ENCODE measurements around the gene TBPL1.
"Not testable (repeated sequence)": the region's sequence is repeated elsewhere in the genome, so short reads cannot be mapped to it uniquely, and the experiment has no call there.

The TBPL1 gene

GRCh38 chr6:133952815-133953633 lies at the start of gene TBPL1:
TSS of gene TBPL1 (plus strand) at chr6:133953224. CDS start at chr6:133980126, 26,902 bp downstream.
- DNase-seq, result peak; percentile 93

- no peak for DNase-seq
These were observed 49.2 kb upstream of the TBPL1 start for GRCh38 chr6:133903855-133904254.

- DNase-seq, result no peak
These were observed 47.0 kb upstream of the TBPL1 start for GRCh38 chr6:133906050-133906449.

GRCh38 chr6:133916650-133917151 lies 36.3 kb upstream of the TBPL1 start:
- DNase-seq, result peak; percentile 51

GRCh38 chr6:133917781-133918180 lies 35.2 kb upstream of the TBPL1 start:
- no peak for DNase-seq

GRCh38 chr6:133918208-133918930 lies 34.7 kb upstream of the TBPL1 start:
- DNase-seq, result no peak

GRCh38 chr6:133919362-133919761 lies 33.7 kb upstream of the TBPL1 start:
- DNase-seq, result no peak

GRCh38 chr6:133921249-133921859 lies 31.7 kb upstream of the TBPL1 start:
- peak; percentile 28 for DNase-seq

- peak; percentile 77 for DNase-seq
These were observed 29.0 kb upstream of the TBPL1 start for GRCh38 chr6:133923938-133924593.

GRCh38 chr6:133931221-133931620 lies 21.8 kb upstream of the TBPL1 start:
- not testable (repeated sequence) for DNase-seq

- not testable (repeated sequence) for DNase-seq
These were observed 16.7 kb upstream of the TBPL1 start for GRCh38 chr6:133936352-133936751.

GRCh38 chr6:133937909-133938308 lies 15.1 kb upstream of the TBPL1 start:
- DNase-seq, result no peak

- DNase-seq, result no peak
These were observed 14.5 kb upstream of the TBPL1 start for GRCh38 chr6:133938533-133938932.

- DNase-seq, result no peak
These were observed 13.0 kb upstream of the TBPL1 start for GRCh38 chr6:133939778-133940667.

GRCh38 chr6:133945158-133945557 lies 7.9 kb upstream of the TBPL1 start:
- DNase-seq, result no peak

- DNase-seq, result no peak
These were observed 5.6 kb upstream of the TBPL1 start for GRCh38 chr6:133947302-133947900.

- DNase-seq, result no peak
These were observed 4.6 kb upstream of the TBPL1 start for GRCh38 chr6:133948472-133948871.

GRCh38 chr6:133951227-133951626 lies 1.8 kb upstream of the TBPL1 start:
- DNase-seq, result no peak

GRCh38 chr6:133951881-133952814 lies 876 bp upstream of the TBPL1 start:
- peak; percentile 51 for DNase-seq
